Mesendoderm (in vitro differentiated cells): ENCODE results near the gene TLL2.
A peak's percentile ranks its signal among the peaks of the same experiment; 100 is the strongest.

Source experiments
- DNase-seq: peaks from one replicate; pipeline ENCODE4 v3.0.0; 2013
- H2AK5ac ChIP-seq: 2 replicates; pipeline ENCODE4 v1.6.1; 2013; ENCODE audit warnings: low read length, inconsistent platforms
- H2BK120ac ChIP-seq: 2 replicates; pipeline ENCODE4 v1.6.1; 2013; ENCODE audit warnings: low read depth, mild to moderate bottlenecking, low read length, moderate library complexity, mixed read lengths
- H2BK15ac ChIP-seq: replicated peaks from 2 replicates; pipeline ENCODE4 v1.6.1; 2013; ENCODE audit warnings: low read depth, mild to moderate bottlenecking, moderate library complexity
- H2BK5ac ChIP-seq: 2 replicates; pipeline ENCODE4 v1.6.1; 2013; ENCODE audit warnings: low read length, inconsistent platforms
- H3K18ac ChIP-seq: 2 replicates; pipeline ENCODE4 v1.6.1; 2013; ENCODE audit warnings: mild to moderate bottlenecking, low read length, mixed read lengths
- H3K23ac ChIP-seq: one replicate; pipeline ENCODE4 v1.6.1; 2013; ENCODE audit warnings: low read length
- H3K27ac ChIP-seq: 2 replicates; pipeline ENCODE4 v1.5.1; 2013; ENCODE audit warnings: low read depth, mild to moderate bottlenecking, inconsistent platforms, low read length, moderate library complexity
- H3K27me3 ChIP-seq: 2 replicates; pipeline ENCODE4 v1.6.1; 2013; ENCODE audit warnings: low read length, control low read depth, mild to moderate bottlenecking, inconsistent platforms; ENCODE audit not compliant: insufficient read depth, poor library complexity
- H3K36me3 ChIP-seq: 2 replicates; pipeline ENCODE4 v1.6.1; 2013; ENCODE audit warnings: low read length, inconsistent platforms; ENCODE audit not compliant: control insufficient read depth, insufficient read depth
- H3K4ac ChIP-seq: one replicate; pipeline ENCODE4 v1.6.1; 2013; ENCODE audit warnings: low read depth, mild to moderate bottlenecking, low read length, moderate library complexity
- H3K4me1 ChIP-seq: 2 replicates; pipeline ENCODE4 v1.6.1; 2013; ENCODE audit warnings: low read depth, low read length, inconsistent platforms; ENCODE audit not compliant: control insufficient read depth
- H3K4me2 ChIP-seq: 2 replicates; pipeline ENCODE4 v1.6.1; 2013; ENCODE audit warnings: low read length
- H3K4me3 ChIP-seq: 2 replicates; pipeline ENCODE4 v1.5.1; 2013; ENCODE audit warnings: mild to moderate bottlenecking, low read length
- H3K56ac ChIP-seq: one replicate; pipeline ENCODE4 v1.6.1; 2013; ENCODE audit warnings: low read length
- H3K79me1 ChIP-seq: 2 replicates; pipeline ENCODE4 v1.6.1; 2013; ENCODE audit warnings: low read length, inconsistent platforms
- H3K79me2 ChIP-seq: 2 replicates; pipeline ENCODE4 v1.6.1; 2013; ENCODE audit warnings: mild to moderate bottlenecking, low read length; ENCODE audit not compliant: control insufficient read depth, insufficient read depth
- H3K9ac ChIP-seq: 2 replicates; pipeline ENCODE4 v1.6.1; 2013; ENCODE audit warnings: low read length, inconsistent platforms
- H4K5ac ChIP-seq: one replicate; pipeline ENCODE4 v1.6.1; 2013; ENCODE audit warnings: low read length
- H4K8ac ChIP-seq: one replicate; pipeline ENCODE4 v1.6.1; 2013; ENCODE audit warnings: low read depth, mild to moderate bottlenecking, control low read depth, low read length, moderate library complexity
- WGBS: extraction: QIAGEN DNeasy Blood & Tissue Kit; methylation state at CpG from one replicate; pipeline ENCODE4 v1.1.7; 2013; ENCODE audit warnings: low lambda C conversion rate, missing lambda C conversion rate; ENCODE audit not compliant: insufficient coverage; ENCODE audit errors: extremely low coverage; 5-methylcytosine and 5-hydroxymethylcytosine counted together

Gene TLL2

DNA sequence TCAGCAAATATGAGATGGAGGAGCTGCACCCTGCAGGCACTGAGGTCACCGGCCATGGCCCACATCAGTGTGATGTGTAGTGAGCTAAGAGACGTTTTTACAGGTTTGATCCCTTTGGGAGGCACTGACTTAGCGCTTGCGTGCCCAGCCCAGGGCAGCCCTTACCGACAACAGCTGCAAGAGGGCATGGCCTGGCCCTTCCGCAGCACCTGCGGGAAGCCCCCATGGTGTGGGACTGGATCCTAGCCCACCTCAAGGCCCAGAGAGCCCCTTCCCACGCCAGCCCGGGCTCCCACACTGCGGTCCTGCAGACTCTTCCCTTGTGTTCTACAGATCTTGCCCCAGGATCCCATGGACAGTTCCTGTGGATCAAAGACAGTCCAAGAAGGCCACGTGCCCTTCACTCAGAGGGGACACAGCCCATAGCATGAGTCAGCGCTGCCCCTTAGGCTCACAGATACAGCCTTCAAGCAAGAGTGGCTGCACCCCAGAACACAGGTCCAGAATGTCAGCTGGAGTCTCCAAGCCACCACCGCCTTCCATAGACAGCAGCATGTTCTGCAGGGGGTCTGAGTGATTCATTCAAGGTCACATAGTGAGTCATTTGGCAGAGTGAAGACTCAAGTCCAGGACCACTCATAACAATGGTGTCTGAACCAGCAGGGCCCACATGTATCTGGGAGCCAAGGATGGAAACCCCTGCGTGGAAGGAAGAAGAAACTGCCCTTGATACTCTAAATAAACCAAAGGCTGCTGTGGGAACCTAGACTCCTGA lies 25.4 kb downstream of the TLL2 start:
- WGBS, result no CpG with 5 or more reads among the region's 14 CpGs
- Histone ChIP-seq H3K36me3 (no peaks in the 10 kb centered on the region), H2BK120ac (no peak overlapping the region)

DNA sequence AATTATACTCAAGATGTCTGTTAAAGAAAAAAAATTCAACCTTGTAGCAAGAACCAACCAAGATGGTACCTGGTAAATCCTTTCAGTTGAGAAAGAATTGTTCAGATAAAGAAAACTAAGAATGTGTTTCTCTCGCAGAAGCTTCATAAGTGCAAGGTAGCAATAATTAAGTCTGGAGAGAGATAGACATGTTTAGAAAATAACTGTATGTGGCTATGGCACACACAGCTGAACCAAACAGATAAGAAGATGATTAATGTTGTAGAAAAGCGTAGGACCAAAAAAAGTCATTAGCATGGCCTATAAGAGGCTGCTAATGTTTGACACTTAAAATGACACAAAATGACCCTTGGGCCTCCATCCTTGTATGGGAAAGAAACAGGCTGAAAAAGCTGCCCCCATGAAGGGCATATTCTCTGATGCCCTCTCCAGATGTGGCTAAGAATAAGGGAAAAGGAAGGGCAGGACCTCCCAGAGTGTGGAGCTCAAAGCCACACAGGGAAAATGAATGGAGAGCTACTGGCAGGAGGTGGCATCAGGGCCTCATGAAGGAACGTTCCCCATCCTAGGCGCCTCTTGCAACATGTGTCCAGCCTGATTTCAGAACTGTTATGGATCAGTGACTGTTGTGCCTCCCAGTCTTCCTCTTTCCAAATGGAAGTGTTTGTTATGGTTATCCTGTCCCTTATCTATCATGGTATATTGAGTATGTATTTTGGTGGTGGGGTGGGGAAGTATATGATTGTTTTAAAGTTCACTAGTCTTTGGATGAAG lies 30.7 kb downstream of the TLL2 start:
- Histone ChIP-seq H3K27ac (no peak overlapping the region), H3K4me1 (no peaks in the 10 kb centered on the region), H2AK5ac (no peak overlapping the region), H4K8ac (no peak overlapping the region), H3K79me1 (no peaks in the 10 kb centered on the region), H2BK15ac (no peak overlapping the region), H3K56ac (no peak overlapping the region), H3K4me2 (no peak overlapping the region), H3K79me2 (no peaks in the 10 kb centered on the region), H2BK5ac (no peak overlapping the region), H2BK120ac (no peak overlapping the region), H3K36me3 (no peaks in the 10 kb centered on the region), H3K18ac (no peak overlapping the region), H3K4me3 (no peak overlapping the region), H3K9ac (no peak overlapping the region), H4K5ac (no peak overlapping the region), H3K4ac (no peak overlapping the region), H3K27me3 (no peaks in the 10 kb centered on the region), H3K23ac (no peak overlapping the region)
- WGBS, result no CpG with 5 or more reads among the region's 4 CpGs
- no peak for DNase-seq

More for the DNA sequence above, 25.4 kb downstream of the TLL2 start:
- Histone ChIP-seq H3K56ac (no peak overlapping the region), H3K23ac (no peak overlapping the region), H3K79me1 (no peaks in the 10 kb centered on the region), H2BK5ac (no peak overlapping the region), H3K27me3 (no peaks in the 10 kb centered on the region), H3K4ac (no peak overlapping the region), H3K18ac (no peak overlapping the region), H2AK5ac (no peak overlapping the region), H3K79me2 (no peaks in the 10 kb centered on the region), H3K4me2 (no peak overlapping the region), H4K8ac (no peak overlapping the region), H3K9ac (no peak overlapping the region), H4K5ac (no peak overlapping the region), H3K27ac (no peak overlapping the region), H3K4me1 (no peaks in the 10 kb centered on the region), H3K4me3 (no peak overlapping the region), H2BK15ac (no peak overlapping the region)
- no peak for DNase-seq

GRCh38 chr10:96478355-96478754 lies 35.4 kb downstream of the TLL2 start:
- no peak overlapping the region for H2BK5ac ChIP-seq
- H3K79me2 ChIP-seq, result no peaks in the 10 kb centered on the region
- WGBS, result no CpG with 5 or more reads among the region's 9 CpGs
- no peaks in the 10 kb centered on the region for H3K27me3 ChIP-seq
- H2AK5ac ChIP-seq, result no peak overlapping the region
- no peak overlapping the region for H2BK120ac ChIP-seq
- no peak overlapping the region for H3K23ac ChIP-seq
- no peak overlapping the region for H3K4me2 ChIP-seq
- H3K79me1 ChIP-seq, result no peaks in the 10 kb centered on the region
- H4K5ac ChIP-seq, result no peak overlapping the region
- H3K4me3 ChIP-seq, result no peak overlapping the region
- H2BK15ac ChIP-seq, result no peak overlapping the region
- no peak for DNase-seq
- no peak overlapping the region for H4K8ac ChIP-seq
- no peak overlapping the region for H3K4ac ChIP-seq
- no peak overlapping the region for H3K56ac ChIP-seq
- H3K9ac ChIP-seq, result no peak overlapping the region
- no peak overlapping the region for H3K27ac ChIP-seq
- H3K4me1 ChIP-seq, result no peaks in the 10 kb centered on the region
- H3K36me3 ChIP-seq, result no peaks in the 10 kb centered on the region
- H3K18ac ChIP-seq, result no peak overlapping the region

DNA sequence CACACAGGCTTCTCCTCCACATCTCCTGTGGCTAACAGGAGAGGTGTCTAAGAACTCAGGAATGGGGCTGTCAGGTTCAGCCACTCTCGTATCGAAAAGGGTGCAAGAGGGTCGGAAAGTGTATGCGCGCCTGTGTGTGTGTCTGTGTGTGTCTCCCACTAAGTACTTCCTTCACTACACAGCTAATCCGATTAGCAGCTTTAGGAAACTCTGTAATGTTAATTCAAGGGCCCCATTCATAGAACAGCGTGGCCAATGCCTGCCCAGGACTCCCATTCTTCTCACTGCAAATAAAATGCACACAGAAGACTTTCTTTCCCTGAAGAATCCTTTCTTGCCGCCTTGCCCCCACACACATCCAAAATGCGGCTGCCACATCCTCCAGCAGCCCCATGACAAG lies 39.9 kb downstream of the TLL2 start:
- Histone ChIP-seq H3K36me3 (no peaks in the 10 kb centered on the region), H3K4ac (no peak overlapping the region), H3K56ac (no peak overlapping the region), H2BK15ac (no peak overlapping the region), H3K9ac (no peak overlapping the region), H3K4me2 (no peak overlapping the region), H3K4me3 (no peak overlapping the region), H2BK5ac (no peak overlapping the region), H4K5ac (no peak overlapping the region), H3K27ac (no peak overlapping the region), H3K79me1 (no peaks in the 10 kb centered on the region), H2BK120ac (no peak overlapping the region), H2AK5ac (no peak overlapping the region), H3K18ac (no peak overlapping the region), H3K27me3 (no peaks in the 10 kb centered on the region), H3K23ac (no peak overlapping the region), H3K79me2 (no peaks in the 10 kb centered on the region), H4K8ac (no peak overlapping the region), H3K4me1 (no peaks in the 10 kb centered on the region)
- no CpG with 5 or more reads among the region's 9 CpGs for WGBS
- no peak for DNase-seq

DNA sequence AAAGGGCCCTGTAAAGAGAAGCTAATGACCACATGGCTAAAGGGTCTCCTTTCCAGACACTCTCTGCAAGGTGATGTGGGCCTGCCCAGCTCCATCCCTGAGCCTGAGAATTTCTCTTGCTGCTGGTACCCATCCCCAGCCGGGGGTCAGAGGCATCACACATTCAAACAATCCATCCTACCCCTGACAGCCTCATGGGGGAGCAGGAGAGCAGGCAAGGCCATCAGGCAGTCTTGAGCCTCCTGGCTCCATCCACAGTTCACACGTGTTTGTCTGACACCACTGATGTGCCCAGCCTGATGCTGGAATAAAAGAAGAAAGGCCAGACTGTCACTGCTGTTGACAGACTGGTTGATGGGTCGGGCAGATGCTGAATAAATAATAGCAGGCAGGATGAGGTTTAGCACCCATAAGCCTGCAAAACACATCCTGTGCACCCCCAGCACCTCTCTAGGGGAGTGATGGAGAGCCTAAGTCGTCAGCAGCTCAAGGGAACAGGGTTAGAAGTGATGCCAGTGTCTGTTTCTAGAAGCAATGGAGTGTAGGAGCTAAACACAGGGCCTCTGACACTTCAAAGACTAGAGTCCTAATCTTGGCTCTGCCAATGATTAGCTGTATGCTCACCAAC lies 43.5 kb downstream of the TLL2 start:
- H3K4me1 ChIP-seq, result no peaks in the 10 kb centered on the region
- no CpG with 5 or more reads among the region's 4 CpGs for WGBS
- H4K5ac ChIP-seq, result no peak overlapping the region
- no peak overlapping the region for H3K23ac ChIP-seq
- no peaks in the 10 kb centered on the region for H3K79me2 ChIP-seq
- H3K79me1 ChIP-seq, result no peaks in the 10 kb centered on the region
- H3K4me2 ChIP-seq, result no peak overlapping the region
- no peaks in the 10 kb centered on the region for H3K27me3 ChIP-seq
- no peak overlapping the region for H3K4ac ChIP-seq
- no peak overlapping the region for H3K9ac ChIP-seq
- no peaks in the 10 kb centered on the region for H3K36me3 ChIP-seq
- no peak overlapping the region for H3K4me3 ChIP-seq
- no peak overlapping the region for H3K27ac ChIP-seq
- no peak overlapping the region for H2BK15ac ChIP-seq
- H3K18ac ChIP-seq, result no peak overlapping the region
- no peak overlapping the region for H4K8ac ChIP-seq
- no peak overlapping the region for H2BK5ac ChIP-seq
- H2BK120ac ChIP-seq, result no peak overlapping the region
- H3K56ac ChIP-seq, result no peak overlapping the region
- DNase-seq, result peak; percentile 80
- H2AK5ac ChIP-seq, result no peak overlapping the region
